H7 (cell line): Measurements from ENCODE around the gene KPNA3. TPM values are rescaled to one million over a fixed set of nuclear protein-coding genes. Genes with fewer than 3 reads are reported as not detected.
A peak's percentile ranks its signal among the peaks of the same experiment; 100 is the strongest.
"Not testable (repeated sequence)": the region's sequence is repeated elsewhere in the genome, so short reads cannot be mapped to it uniquely, and the experiment has no call there.

Source experiments
- DNase-seq: peaks from one replicate; pipeline ENCODE4 v3.0.0; 2012
- H3K27me3 ChIP-seq: 2 replicates; pipeline ENCODE4 v1.6.0; 2011; ENCODE audit warnings: mild to moderate bottlenecking, low read length; ENCODE audit not compliant: control insufficient read depth, insufficient read depth
- H3K36me3 ChIP-seq: replicated peaks from 2 replicates; pipeline ENCODE4 v1.5.1; 2011; ENCODE audit warnings: low read length; ENCODE audit not compliant: control insufficient read depth, insufficient read depth
- H3K4me3 ChIP-seq: 2 replicates; pipeline ENCODE4 v1.5.1; 2011; ENCODE audit warnings: low read depth, mild to moderate bottlenecking, control low read depth, low read length, moderate library complexity; ENCODE audit not compliant: insufficient read depth
- total RNA-seq: library from RNA; depleted of rRNA; stranded (reverse); fragments of >200 nt; shearing (Covaris generic); gene quantifications from 2 replicates; pipeline ENCODE4 v1.2.3, GENCODE V29; 2014

The KPNA3 gene
- total RNA-seq, 1 experiment from 2014 or later: 25.5 TPM

DNA sequence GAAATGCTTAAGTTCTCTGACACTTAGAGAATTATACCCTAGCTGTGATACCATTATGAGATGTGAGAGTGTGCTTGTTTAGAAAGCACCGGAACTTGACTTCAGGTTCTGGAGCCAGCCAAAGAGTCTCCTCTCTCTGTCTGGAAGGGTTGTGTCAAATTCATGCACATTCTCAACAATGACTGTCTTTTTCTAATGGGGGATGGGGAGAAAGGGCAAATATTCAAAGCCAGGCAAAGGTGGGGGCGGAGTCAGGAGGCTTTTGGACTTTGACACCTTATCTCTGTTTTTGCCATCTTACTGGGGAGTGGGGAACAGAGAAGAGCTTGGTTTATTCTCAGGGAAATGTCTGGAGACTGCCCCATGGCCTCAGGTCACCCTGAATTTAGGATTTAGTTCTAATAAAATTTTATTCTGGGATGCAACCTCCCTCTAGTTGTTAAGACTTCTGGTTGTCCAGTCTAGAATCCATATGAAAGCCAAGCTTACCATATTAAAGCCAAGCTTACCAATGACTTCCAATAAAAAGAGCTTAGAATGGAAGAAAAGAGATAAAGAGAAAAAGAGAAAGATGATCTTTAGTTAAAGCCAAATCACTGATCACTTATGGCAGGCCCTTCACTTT is 28.2 kb upstream of the KPNA3 start:
- Histone ChIP-seq H3K36me3 (no peaks in the 10 kb centered on the region), H3K4me3 (no peak overlapping the region), H3K27me3 (no peaks in the 10 kb centered on the region)
- DNase-seq: no peak

DNA sequence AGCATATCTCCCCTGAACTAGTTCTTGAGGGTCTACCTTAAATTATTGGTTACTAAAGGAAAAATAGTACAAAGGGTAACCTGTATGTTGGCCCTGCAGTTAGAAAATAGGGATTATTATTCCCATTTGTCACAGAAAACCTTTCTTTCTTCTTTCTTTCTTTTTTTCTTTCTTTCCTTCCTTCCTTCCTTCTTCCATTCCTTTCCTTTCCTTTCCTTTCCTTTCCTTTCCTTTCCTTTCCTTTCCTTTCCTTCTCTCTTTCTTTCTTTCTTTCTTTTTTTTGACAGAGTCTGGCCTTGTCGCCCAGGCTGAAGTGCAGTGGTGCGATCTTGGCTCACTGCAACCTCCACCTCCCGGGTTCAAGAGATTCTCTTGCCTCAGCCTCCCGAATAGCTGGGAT is 23.6 kb upstream of the KPNA3 start:
- not testable (repeated sequence) for H3K36me3 ChIP-seq, DNase-seq, H3K4me3 ChIP-seq, H3K27me3 ChIP-seq

DNA sequence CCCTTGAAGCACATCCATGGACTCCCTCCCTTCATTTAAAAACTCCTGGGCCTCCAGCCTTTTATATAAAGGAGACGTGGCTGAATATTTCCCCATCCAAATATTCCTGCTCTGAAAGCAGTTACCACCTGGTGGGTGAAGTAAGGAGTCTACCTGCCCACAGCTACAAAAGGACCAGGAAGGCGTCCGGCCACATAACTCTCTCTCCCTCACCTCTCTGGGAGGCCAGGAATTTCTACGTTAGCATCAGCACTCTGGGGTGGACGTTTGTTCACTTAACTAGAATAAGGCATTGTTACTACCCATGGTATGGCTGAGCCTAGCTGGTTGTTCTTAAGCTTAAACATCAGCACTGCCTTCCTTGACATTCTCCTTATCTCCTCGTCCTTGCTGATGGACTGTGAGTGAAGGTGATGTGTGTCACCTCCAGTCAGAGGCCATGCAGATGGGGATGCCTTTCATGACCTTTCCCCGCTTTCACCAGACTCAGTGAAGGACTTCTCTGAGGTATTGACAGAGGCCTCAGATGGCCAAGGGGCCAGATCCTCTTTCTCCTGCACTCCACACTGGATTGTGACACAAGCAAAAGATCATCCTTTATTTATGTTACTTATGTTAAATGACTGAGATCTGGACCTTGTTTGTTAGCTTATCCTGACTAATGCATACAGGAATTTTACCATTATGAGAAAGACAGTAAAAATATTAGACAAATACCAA is 22.2 kb upstream of the KPNA3 start:
- Histone ChIP-seq H3K36me3 (no peaks in the 10 kb centered on the region), H3K27me3 (no peaks in the 10 kb centered on the region), H3K4me3 (no peak overlapping the region)
- no peak for DNase-seq

DNA sequence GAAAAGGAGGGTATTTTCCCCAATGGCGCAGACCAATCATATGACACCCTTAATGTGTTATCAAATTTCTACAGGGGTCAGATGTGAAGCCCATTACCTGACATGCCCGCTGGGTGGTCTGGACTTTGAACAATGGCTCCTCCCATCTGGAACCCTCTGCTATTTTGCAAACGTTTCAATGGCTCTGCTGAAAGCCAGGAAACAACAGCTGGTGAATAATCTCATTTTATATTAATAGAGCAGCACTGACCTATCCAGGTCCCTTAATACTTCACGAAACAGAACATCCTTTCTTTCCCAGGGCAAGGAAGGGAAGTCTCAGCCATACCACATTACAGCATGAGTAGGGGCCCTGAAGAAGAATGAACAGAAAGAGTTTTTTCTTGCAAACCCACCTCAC is 20.3 kb upstream of the KPNA3 start:
- H3K36me3 ChIP-seq: no peaks in the 10 kb centered on the region
- H3K4me3 ChIP-seq: no peak overlapping the region

DNA sequence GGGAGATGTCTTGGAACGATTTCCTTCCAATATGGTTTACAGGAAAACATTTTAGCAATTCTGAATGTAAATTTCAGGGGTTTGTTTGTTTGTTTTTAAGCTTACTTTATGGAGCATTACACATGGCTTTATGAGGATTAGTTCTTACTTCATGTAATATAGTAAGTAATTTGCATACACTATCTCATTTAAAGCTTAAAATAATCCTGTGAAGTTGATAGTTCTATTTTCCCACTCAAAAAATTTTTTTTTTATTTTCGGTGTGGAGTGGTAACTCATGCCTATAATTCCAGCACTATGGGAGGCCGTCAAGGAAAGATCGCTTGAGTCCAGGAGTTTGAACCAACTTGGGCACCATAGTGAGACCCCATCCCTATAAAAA is 19.0 kb upstream of the KPNA3 start:
- no peak for DNase-seq
- H3K4me3 ChIP-seq: no peak overlapping the region
- no peaks in the 10 kb centered on the region for H3K27me3 ChIP-seq
- no peaks in the 10 kb centered on the region for H3K36me3 ChIP-seq

More for the DNA sequence above, 20.3 kb upstream of the KPNA3 start:
- no peaks in the 10 kb centered on the region for H3K27me3 ChIP-seq
- DNase-seq: no peak

DNA sequence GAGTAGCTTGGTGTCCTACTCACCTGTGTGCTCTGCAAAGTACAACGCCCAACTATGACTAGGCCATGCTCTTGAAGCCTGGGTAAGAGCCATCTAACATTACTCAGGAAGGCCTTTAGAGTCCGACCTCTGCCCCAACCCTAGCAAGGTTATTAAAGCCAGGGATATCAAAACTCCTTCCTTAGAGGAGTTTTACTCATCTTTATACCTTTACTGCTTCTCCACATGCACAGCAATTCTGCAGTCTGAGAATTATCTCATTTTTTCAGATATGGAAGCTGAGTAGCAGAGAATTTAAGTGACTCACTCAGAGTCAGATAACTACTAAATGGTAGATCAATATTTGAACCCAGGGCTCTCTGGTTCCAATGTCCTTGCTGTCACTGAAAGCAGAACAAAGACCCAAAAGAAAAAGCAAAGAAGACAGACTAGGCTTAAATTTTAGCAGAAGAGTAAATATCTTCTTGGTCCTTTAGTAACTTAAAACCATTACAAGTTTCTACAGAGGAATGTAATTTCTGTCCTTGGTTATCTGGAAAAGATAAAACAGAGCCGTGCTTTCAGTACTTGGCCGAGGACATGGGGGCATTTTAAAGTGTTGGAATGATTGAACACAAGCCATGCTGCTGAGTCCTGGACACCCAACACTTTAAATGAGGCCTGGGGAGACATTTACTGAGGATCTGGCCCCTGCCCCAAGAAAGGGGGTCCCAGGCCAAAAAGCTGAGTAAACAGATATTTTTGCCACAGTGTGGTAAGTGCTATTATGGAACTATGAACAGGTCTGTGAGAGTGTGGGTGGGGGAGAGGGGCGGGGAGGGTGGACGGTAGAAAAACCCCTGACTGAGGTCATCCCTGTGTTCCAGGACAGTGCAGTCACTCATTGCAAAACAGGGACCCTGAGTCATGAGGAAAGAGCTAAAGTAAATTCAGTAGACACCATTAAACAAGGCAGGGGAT is 18.4 kb upstream of the KPNA3 start:
- H3K27me3 ChIP-seq: no peaks in the 10 kb centered on the region
- no peak for DNase-seq
- no peak overlapping the region for H3K4me3 ChIP-seq
- no peaks in the 10 kb centered on the region for H3K36me3 ChIP-seq

DNA sequence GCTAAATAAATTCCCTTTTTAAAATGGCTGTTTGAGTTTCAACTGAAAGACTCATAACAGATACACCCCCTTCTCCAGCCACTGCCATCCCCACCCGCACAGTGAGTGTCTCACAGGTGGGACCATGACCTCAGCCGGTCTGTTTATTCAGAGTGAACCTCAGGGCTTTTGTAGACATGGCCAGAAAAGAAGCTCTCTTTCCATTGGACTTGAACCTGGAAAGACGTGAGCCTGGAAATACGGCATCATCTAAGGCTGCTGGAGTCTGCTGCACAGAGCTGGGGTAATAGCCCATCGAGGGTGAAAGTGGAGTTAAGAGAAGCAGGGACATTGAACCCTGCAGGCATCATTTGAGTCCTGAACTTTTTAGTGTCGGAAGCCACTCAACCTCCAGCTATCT is 15.2 kb upstream of the KPNA3 start:
- H3K36me3 ChIP-seq: no peaks in the 10 kb centered on the region
- no peaks in the 10 kb centered on the region for H3K27me3 ChIP-seq
- no peak for DNase-seq
- no peak overlapping the region for H3K4me3 ChIP-seq

DNA sequence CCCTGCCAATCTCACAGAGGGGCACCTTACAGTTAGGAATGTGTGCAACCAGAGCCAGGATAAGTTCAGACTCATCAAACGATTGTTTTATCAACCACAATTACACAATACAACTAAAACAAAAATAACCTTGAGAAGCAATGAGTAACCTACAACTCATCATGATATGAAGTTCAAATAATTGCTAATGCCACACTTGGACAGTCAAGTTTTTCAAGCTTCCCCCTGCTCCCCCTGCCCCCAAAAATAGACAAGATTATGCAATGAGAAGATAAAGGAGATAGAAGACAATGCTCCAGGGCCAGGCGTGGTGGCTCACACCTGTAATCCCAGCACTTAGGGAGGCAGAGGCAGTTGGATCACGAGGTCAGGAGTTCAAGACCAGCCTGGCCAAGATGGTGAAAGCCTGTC is 13.6 kb upstream of the KPNA3 start:
- no peak for DNase-seq
- no peak overlapping the region for H3K4me3 ChIP-seq
- H3K36me3 ChIP-seq: no peaks in the 10 kb centered on the region
- no peaks in the 10 kb centered on the region for H3K27me3 ChIP-seq

DNA sequence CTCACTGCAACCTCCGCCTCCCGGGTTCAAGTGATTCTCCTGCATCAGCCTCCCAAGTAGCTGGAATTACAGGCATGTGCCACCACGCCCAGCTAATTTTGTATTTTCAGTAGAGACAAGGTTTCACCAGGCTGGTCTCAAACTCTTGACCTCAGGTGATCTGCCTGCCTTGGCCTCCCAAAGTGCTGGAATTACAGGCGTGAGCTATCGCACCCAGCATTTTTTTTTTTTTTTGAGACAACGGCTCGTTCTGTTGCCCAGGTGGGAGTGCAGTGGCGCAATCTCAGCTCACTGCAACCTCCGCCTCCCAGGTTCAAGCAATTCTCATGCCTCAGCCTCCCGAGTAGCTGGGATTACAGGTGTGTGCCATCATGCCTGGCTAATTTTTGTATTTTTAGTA is 10.6 kb upstream of the KPNA3 start:
- H3K36me3 ChIP-seq, H3K4me3 ChIP-seq, H3K27me3 ChIP-seq, DNase-seq: not testable (repeated sequence)

DNA sequence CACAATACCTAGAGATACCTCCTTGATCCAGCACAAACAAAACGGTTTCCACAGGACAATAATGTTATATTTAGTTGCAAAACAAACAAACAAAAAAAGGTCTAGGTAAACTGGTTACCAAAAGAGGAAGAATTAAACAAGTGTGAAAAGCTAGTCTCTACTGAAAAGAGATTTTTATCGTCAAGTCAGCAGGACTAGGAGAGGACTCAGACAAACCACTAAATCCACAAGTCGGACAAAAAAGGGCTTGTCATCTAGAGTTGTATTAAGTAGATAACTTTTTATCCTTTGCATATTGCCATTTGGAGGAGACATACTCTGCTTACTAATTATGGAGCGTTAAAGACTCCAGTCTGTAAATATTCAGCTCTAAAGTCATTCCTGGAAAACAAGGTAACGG is 9.9 kb upstream of the KPNA3 start:
- no peaks in the 10 kb centered on the region for H3K36me3 ChIP-seq
- H3K4me3 ChIP-seq: no peak overlapping the region
- H3K27me3 ChIP-seq: no peaks in the 10 kb centered on the region
- no peak for DNase-seq

DNA sequence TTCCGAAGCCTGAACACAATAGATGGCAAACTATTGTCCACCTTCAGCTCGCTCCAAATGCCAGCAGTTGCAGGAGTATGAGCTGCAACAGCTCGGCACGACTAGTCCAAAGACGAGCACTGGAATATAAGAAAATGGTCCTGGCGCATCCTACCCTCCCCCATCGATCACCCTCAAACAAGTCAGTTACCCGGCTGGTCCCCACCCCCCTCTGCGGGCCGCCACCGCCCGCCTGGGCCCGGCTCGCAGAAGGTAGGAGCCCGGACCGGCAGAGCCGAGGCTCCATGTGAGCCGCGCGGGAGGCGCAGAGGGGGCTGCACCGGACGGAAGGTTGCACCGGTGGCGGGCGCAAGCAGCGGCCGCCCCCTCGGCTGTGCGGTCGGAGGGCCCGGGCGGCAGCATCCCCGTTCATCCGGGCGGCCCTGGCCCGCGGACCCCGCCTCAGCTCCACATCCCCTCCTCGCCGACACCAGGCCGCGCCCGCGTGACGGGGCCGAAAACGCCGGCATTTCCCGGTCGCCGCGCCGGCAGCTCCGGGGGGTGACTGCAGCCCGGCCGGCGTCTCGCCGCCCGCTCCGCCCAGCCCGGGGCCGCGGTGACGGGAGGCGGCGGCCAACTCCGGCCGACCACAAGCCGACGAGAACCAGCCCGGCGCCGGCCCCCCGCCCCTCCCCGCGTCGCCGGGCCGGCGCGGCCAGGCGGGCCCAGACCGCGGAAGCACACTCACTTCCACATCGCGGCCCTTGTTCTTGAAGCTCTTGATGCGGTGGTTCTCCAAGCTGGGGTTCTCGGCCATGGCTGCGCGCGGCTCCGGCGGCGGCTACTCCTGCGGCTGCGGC is 552 bp downstream of the KPNA3 start:
- peak; percentile 85 for DNase-seq

DNA sequence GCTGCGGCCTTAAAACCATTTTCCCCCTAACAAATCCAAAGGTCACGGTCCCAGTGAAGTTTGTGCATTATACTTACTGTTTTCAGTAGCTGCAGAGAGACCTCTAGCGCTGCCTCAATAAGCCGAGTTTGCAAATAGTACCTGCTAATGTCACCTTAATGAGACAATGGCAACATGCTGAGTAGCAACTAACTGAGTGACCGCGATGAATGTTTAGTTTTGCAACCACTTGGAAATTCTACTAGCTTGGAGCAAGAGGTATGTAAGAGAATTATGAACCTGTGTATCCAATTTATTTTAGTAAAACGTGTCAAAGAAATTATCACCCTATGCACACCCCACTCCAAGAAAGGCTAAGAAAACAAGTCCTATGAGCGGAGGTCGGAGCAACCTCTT is 1.2 kb downstream of the KPNA3 start:
- no peaks in the 10 kb centered on the region for H3K36me3 ChIP-seq
- peak overlapping the region; percentile 90 for H3K4me3 ChIP-seq
- no peaks in the 10 kb centered on the region for H3K27me3 ChIP-seq
- peak; percentile 39 for DNase-seq

More for the DNA sequence above, 552 bp downstream of the KPNA3 start:
- Histone ChIP-seq H3K36me3 (no peaks in the 10 kb centered on the region), H3K27me3 (no peaks in the 10 kb centered on the region), H3K4me3 (peak overlapping the region; percentile 90)

DNA sequence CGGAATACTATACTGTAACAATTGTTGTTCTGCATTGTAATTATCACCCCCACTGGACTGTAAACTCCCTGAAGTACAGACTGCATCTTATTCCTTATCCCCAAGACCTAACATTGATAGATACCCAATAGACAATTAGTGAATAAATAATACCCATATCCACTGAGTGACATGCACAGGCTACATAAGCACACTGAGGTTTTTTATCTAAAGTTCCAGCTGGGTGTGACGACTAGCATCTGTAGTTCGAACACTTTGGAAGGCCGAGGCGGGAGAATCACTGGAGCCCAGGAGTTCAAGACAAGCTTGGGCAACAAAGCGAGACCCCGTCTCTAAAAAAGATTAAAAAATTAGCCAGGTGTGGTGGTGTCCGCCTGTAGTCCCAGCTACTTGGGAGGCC is 2.5 kb downstream of the KPNA3 start:
- H3K4me3 ChIP-seq: no peak overlapping the region
- H3K36me3 ChIP-seq: no peaks in the 10 kb centered on the region
- H3K27me3 ChIP-seq: no peaks in the 10 kb centered on the region
- no peak for DNase-seq

DNA sequence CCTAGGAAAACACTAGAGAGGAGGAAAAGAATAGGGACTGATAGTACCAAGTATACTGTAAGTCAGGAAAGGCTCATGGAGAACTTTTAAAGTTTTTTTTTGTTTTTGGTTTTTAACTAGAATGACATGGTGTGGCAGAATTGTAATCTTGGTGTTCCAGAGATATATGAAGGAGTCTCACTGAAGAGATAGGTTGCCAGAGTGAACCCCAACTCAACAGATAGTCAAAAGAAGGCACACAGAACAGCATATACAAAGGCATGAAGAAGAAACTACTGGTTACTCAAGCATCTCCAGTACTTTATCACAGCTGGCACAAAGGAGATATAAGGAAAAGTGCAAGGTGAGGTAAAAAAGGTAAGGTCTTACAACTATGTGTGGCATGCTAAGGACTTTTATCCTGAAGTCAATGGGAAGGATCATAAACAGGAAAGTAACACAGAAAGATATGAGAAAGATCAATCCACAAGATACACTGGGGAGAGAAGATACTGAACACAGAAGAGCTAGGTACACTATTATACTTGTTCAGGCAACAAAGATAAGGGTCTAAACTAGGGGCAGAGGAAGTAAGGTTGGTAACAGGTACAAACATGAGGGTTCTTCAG is 6.0 kb downstream of the KPNA3 start:
- Histone ChIP-seq H3K36me3 (no peaks in the 10 kb centered on the region), H3K27me3 (no peaks in the 10 kb centered on the region), H3K4me3 (no peak overlapping the region)
- no peak for DNase-seq
